Right atrium auricular region (tissue), 2 donors: Measurements from ENCODE around the gene SAMD4A. TPM values are rescaled to one million over a fixed set of nuclear protein-coding genes. Genes with fewer than 3 reads are reported as not detected.

Source experiments
- DNase-seq: peaks from one replicate; pipeline ENCODE4 v3.0.0-alpha.2; 2019; ENCODE audit warnings: low spot score
- H3K27ac ChIP-seq, 2 donors: fragments of 200-600 bp; sonication (generic); 1 replicate in 1 of 2; 2 replicates in 1 of 2; pipeline ENCODE4 v1.5.1; 2016 to 2019
- H3K27me3 ChIP-seq, 2 donors: fragments of 200-600 bp; sonication (generic); one replicate each; pipeline versions ENCODE4 v1.5.1 to v1.6.0; 2017 to 2019
- H3K36me3 ChIP-seq: fragments of 200-600 bp; sonication (generic); one replicate; pipeline ENCODE4 v1.5.1; 2016
- H3K4me1 ChIP-seq, 2 donors: fragments of 200-600 bp; sonication (generic); one replicate each; pipeline versions ENCODE4 v1.5.1 to v1.6.0; 2017 to 2019
- H3K4me3 ChIP-seq, 2 donors: fragments of 200-600 bp; sonication (generic); 1 replicate in 1 of 2; 2 replicates in 1 of 2; pipeline ENCODE4 v1.5.1; 2017 to 2019; ENCODE audit warnings: mild to moderate bottlenecking in 1 of 2, moderate library complexity in 1 of 2
- H3K9me3 ChIP-seq, 2 donors: fragments of 200-600 bp; sonication (generic); one replicate each; pipeline ENCODE4 v1.5.1; 2019
- total RNA-seq, 2 donors: library from RNA; depleted of rRNA; stranded (reverse); fragments of >200 nt; gene quantifications; one replicate each; pipeline ENCODE4 v1.1.0, GENCODE V29; 2016
- TF ChIP-seq, protein P1 (sequence below), 2 donors: fragments of 200-600 bp; sonication (generic); IDR thresholded peaks; one replicate each; pipeline ENCODE4 v1.5.1; 2019; ENCODE audit warnings: antibody characterized with exemption in 2 of 2

The SAMD4A gene
- total RNA-seq, 2 donors from 2014 or later: 74.5 to 102 TPM

- H3K9me3 ChIP-seq: no peaks in the 10 kb centered on the region
- DNase-seq: no peak
- H3K27ac ChIP-seq: peak overlapping the region in 1 of 2 donors; percentile 88
- TF ChIP-seq, protein P1, sequence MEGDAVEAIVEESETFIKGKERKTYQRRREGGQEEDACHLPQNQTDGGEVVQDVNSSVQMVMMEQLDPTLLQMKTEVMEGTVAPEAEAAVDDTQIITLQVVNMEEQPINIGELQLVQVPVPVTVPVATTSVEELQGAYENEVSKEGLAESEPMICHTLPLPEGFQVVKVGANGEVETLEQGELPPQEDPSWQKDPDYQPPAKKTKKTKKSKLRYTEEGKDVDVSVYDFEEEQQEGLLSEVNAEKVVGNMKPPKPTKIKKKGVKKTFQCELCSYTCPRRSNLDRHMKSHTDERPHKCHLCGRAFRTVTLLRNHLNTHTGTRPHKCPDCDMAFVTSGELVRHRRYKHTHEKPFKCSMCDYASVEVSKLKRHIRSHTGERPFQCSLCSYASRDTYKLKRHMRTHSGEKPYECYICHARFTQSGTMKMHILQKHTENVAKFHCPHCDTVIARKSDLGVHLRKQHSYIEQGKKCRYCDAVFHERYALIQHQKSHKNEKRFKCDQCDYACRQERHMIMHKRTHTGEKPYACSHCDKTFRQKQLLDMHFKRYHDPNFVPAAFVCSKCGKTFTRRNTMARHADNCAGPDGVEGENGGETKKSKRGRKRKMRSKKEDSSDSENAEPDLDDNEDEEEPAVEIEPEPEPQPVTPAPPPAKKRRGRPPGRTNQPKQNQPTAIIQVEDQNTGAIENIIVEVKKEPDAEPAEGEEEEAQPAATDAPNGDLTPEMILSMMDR (IDR thresholded peaks at IDR 0.05): no peak
- H3K4me3 ChIP-seq: no peak overlapping the region
- no peaks in the 10 kb centered on the region for H3K36me3 ChIP-seq
- no peaks in the 10 kb centered on the region for H3K27me3 ChIP-seq
- H3K4me1 ChIP-seq: peaks cover 0 to 68% of the 10 kb centered on the region in 2 donors
These were observed 148.9 kb downstream of the SAMD4A start for GRCh38 chr14:54715811-54716210.

DNA sequence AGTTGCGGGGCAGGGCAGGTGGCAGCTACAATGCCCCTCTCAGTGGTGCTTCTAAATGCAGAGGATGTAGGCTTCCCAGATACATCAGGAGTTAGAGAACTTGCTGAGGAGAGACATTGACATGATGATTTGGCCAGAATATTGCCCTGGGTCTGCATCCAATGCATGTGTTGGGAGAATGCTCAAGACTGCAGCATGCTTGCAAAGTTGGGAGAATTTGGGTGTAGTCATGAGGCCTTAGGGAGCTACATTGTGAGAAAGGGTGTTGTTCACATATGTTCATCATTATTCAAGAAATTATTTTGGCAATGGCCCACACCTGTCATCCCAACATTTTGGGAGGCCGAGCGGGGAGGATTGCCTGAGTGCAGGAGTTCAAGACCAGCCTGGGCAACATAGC lies 149.9 kb downstream of the SAMD4A start:
- TF ChIP-seq, protein P1 (IDR thresholded peaks at IDR 0.05): no peak
- Histone ChIP-seq H3K9me3 (no peaks in the 10 kb centered on the region), H3K36me3 (no peaks in the 10 kb centered on the region), H3K4me1 (peaks cover 0 to 63% of the 10 kb centered on the region in 2 donors), H3K27me3 (no peaks in the 10 kb centered on the region), H3K27ac (no peak overlapping the region), H3K4me3 (no peak overlapping the region)
- no peak for DNase-seq

GRCh38 chr14:54718046-54718445 lies 151.1 kb downstream of the SAMD4A start:
- Histone ChIP-seq H3K4me3 (no peak overlapping the region), H3K36me3 (no peaks in the 10 kb centered on the region), H3K9me3 (no peaks in the 10 kb centered on the region), H3K27ac (peak overlapping the region; percentile 36 to 71), H3K4me1 (peaks cover 0 to 51% of the 10 kb centered on the region in 2 donors), H3K27me3 (no peaks in the 10 kb centered on the region)
- DNase-seq: no peak
- TF ChIP-seq, protein P1 (IDR thresholded peaks at IDR 0.05): no peak

- Histone ChIP-seq H3K36me3 (no peaks in the 10 kb centered on the region), H3K4me1 (peaks cover 0 to 38% of the 10 kb centered on the region in 2 donors), H3K4me3 (no peak overlapping the region), H3K9me3 (no peaks in the 10 kb centered on the region), H3K27me3 (no peaks in the 10 kb centered on the region), H3K27ac (peak overlapping the region; percentile 36 to 71)
- TF ChIP-seq, protein P1 (IDR thresholded peaks at IDR 0.05): no peak
- DNase-seq: no peak
These were observed 152.5 kb downstream of the SAMD4A start for GRCh38 chr14:54719406-54719805.

DNA sequence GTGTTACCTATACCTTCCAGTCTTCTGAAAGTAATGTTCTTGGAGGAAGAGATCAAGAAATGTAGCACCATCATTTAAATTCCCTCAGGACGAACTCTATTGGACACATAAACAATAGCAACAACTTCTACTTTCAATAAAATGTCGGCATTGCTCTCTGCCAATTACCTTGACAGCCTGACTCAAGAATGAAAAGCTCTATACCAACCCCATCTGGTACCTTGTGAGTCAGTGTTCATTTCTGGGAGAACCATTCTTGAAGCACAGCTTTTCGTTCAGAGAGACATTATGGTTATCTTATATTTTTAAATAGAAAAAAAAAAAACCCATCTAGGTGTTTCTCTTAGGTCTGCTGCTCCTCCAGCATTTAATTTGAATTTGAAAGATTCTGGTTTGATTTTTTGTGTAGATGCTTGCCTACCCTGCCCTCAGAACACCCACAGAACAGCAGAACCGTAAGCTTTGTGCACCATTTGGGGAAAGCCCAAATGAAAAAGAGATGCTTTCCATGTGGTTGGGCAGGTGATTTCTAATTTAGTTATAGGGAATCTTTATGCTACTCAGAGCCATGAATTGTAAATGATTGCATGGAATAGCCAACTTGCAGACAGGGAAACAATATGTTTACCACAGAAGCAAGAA lies 156.0 kb downstream of the SAMD4A start:
- TF ChIP-seq, protein P1 (IDR thresholded peaks at IDR 0.05): peak in 1 of 2 donors; percentile 53
- Histone ChIP-seq H3K27me3 (no peaks in the 10 kb centered on the region), H3K27ac (peak overlapping the region in 1 of 2 donors; percentile 4), H3K36me3 (no peaks in the 10 kb centered on the region), H3K9me3 (no peaks in the 10 kb centered on the region), H3K4me3 (no peak overlapping the region), H3K4me1 (peaks cover 0 to 22% of the 10 kb centered on the region in 2 donors)
- DNase-seq: no peak

GRCh38 chr14:54724123-54724522 lies 157.2 kb downstream of the SAMD4A start:
- TF ChIP-seq, protein P1 (IDR thresholded peaks at IDR 0.05): no peak
- H3K4me3 ChIP-seq: no peak overlapping the region
- no peak overlapping the region for H3K27ac ChIP-seq
- no peaks in the 10 kb centered on the region for H3K9me3 ChIP-seq
- H3K4me1 ChIP-seq: peaks cover 0 to 12% of the 10 kb centered on the region in 2 donors
- H3K36me3 ChIP-seq: no peaks in the 10 kb centered on the region
- no peak for DNase-seq
- H3K27me3 ChIP-seq: no peaks in the 10 kb centered on the region
